HEK293 (cell line): ENCODE results near the gene DIP2B.

ENCODE experiments used
- CTCF ChIA-PET: fragments of 350-600 bp; formaldehyde crosslinking; extraction: SDS; loops from one replicate; lab custom pipeline; 2021; ENCODE audit warnings: antibody characterized with exemption; lab: Yijun Ruan, JAX
- POLR2A ChIA-PET: fragments of 300-600 bp; formaldehyde crosslinking; extraction: SDS; loops from one replicate; lab custom pipeline; 2020; ENCODE audit warnings: antibody characterized with exemption, inconsistent platforms; lab: Yijun Ruan, JAX
- H3K27ac ChIP-seq: fragments of 200-500 bp; sonication (Bioruptor generic); 2 replicates; pipeline ENCODE4 v1.5.1; 2014; ENCODE audit warnings: low read depth, low read length, control low read depth, inconsistent platforms; ENCODE audit errors: extremely low read depth
- H3K36me3 ChIP-seq, 2 experiments: fragments of 200-500 bp in 1 of 2; sonication (Bioruptor generic) in 1 of 2; 1 replicate in 1 of 2; 2 replicates in 1 of 2; pipeline ENCODE4 v1.5.1; 2014 to 2017; ENCODE audit warnings: inconsistent platforms in 2 of 2, low read length in 2 of 2; ENCODE audit not compliant: control insufficient read depth in 2 of 2, insufficient read depth in 1 of 2
- H3K4me1 ChIP-seq: fragments of 200-500 bp; sonication (Bioruptor generic); 2 replicates; pipeline ENCODE4 v1.5.1; 2014; ENCODE audit warnings: mild to moderate bottlenecking, low read length, inconsistent platforms; ENCODE audit not compliant: control insufficient read depth, insufficient read depth
- H3K4me3 ChIP-seq: 2 replicates; pipeline ENCODE4 v1.5.1; 2011; ENCODE audit warnings: low read depth, mild to moderate bottlenecking, control low read depth, low read length, moderate library complexity
- H3K9me3 ChIP-seq: fragments of 200-500 bp; sonication (Bioruptor generic); 2 replicates; pipeline ENCODE4 v1.5.1; 2014; ENCODE audit warnings: low read depth, low read length, inconsistent platforms; ENCODE audit not compliant: control insufficient read depth, insufficient read depth
- MEIS1 ChIP-seq: sonication (generic); formaldehyde crosslinking; IDR thresholded peaks from 2 replicates; pipeline ENCODE4 v1.8.1; 2022; ENCODE audit warnings: missing genetic modification reagents, mild to moderate bottlenecking, borderline replicate concordance
- MZF1 ChIP-seq: fragments of 450-650 bp; formaldehyde crosslinking; IDR thresholded peaks from 2 replicates; pipeline ENCODE4 v1.5.1; 2017; ENCODE audit warnings: missing biosample characterization, missing genetic modification characterization, borderline replicate concordance
- PRDM6 ChIP-seq: fragments of 450-650 bp; formaldehyde crosslinking; IDR thresholded peaks from 2 replicates; pipeline ENCODE4 v1.5.1; 2017; ENCODE audit warnings: missing biosample characterization, missing genetic modification characterization
- SETDB1 ChIP-seq: IDR thresholded peaks from one replicate; pipeline ENCODE4 v1.6.1; 2017; ENCODE audit warnings: mild to moderate bottlenecking, low read length, moderate library complexity, mixed read lengths; ENCODE audit not compliant: insufficient read length
- SP7 ChIP-seq: fragments of 450-650 bp; formaldehyde crosslinking; IDR thresholded peaks from 2 replicates; pipeline ENCODE4 v1.5.1; 2016; ENCODE audit warnings: missing biosample characterization, missing genetic modification characterization
- ZBTB11 ChIP-seq: fragments of 450-650 bp; formaldehyde crosslinking; conservative IDR thresholded peaks from 2 replicates; pipeline ENCODE4 v1.5.1; 2016; ENCODE audit warnings: low read depth, missing biosample characterization, missing genetic modification characterization
- ZBTB17 ChIP-seq: fragments of 450-650 bp; formaldehyde crosslinking; IDR thresholded peaks from 2 replicates; pipeline ENCODE4 v1.5.1; 2016; ENCODE audit warnings: missing biosample characterization, missing genetic modification characterization
- ZBTB48 ChIP-seq: fragments of 450-650 bp; formaldehyde crosslinking; IDR thresholded peaks from 2 replicates; pipeline ENCODE4 v1.5.1; 2016; ENCODE audit warnings: missing biosample characterization, missing genetic modification characterization
- ZBTB49 ChIP-seq: fragments of 450-650 bp; formaldehyde crosslinking; IDR thresholded peaks from 2 replicates; pipeline ENCODE4 v1.5.1; 2016; ENCODE audit warnings: missing biosample characterization, missing genetic modification characterization, low read depth
- ZFHX2 ChIP-seq: fragments of 450-650 bp; formaldehyde crosslinking; conservative IDR thresholded peaks from 2 replicates; pipeline ENCODE4 v1.5.1; 2016; ENCODE audit warnings: missing biosample characterization, missing genetic modification characterization
- ZFP69B ChIP-seq: fragments of 450-650 bp; formaldehyde crosslinking; IDR thresholded peaks from 2 replicates; pipeline ENCODE4 v1.5.1; 2016; ENCODE audit warnings: missing biosample characterization, missing genetic modification characterization
- ZNF148 ChIP-seq: fragments of 450-650 bp; formaldehyde crosslinking; IDR thresholded peaks from 2 replicates; pipeline ENCODE4 v1.5.0; 2017; ENCODE audit warnings: missing biosample characterization, missing genetic modification characterization, borderline replicate concordance
- ZNF175 ChIP-seq: fragments of 450-650 bp; formaldehyde crosslinking; IDR thresholded peaks from 2 replicates; pipeline ENCODE4 v1.5.1; 2016; ENCODE audit warnings: missing biosample characterization, missing genetic modification characterization
- ZNF398 ChIP-seq: fragments of 450-650 bp; formaldehyde crosslinking; IDR thresholded peaks from 2 replicates; pipeline ENCODE4 v1.5.1; 2017; ENCODE audit warnings: missing biosample characterization, missing genetic modification characterization
- ZNF701 ChIP-seq: fragments of 450-650 bp; formaldehyde crosslinking; IDR thresholded peaks from 2 replicates; pipeline ENCODE4 v1.5.1; 2016; ENCODE audit warnings: missing biosample characterization, missing genetic modification characterization

Gene DIP2B

GRCh38 chr12:50728417-50728816 lies 223.6 kb downstream of the DIP2B start:
- peaks cover 10% of the 10 kb centered on the region for H3K4me1 ChIP-seq
- H3K27ac ChIP-seq = no peak overlapping the region
- H3K4me3 ChIP-seq = no peak overlapping the region
- TF ChIP-seq ZBTB48 (tag by site-specific recombination) = no peak
- no peak for TF ChIP-seq ZFP69B
- no peak for TF ChIP-seq ZBTB11
- TF ChIP-seq PRDM6 = no peak
- TF ChIP-seq SP7 = no peak
- no peak for TF ChIP-seq MZF1 (tag by site-specific recombination)
- H3K36me3 ChIP-seq = peaks cover 9 to 62% of the 10 kb centered on the region in 2 experiments; a peak in 2 of 3 replicates
- POLR2A ChIA-PET = interaction anchor here (0.7 kb wide), 1 partner anchor 830 kb away, joined by 3 read pairs; no protein-coding TSS in a partner anchor
- no peaks in the 10 kb centered on the region for H3K9me3 ChIP-seq
- CTCF ChIA-PET = interaction anchor here (0.6 to 1.6 kb wide), 3 partner anchors 207 to 355 kb away, joined by 3 to 5 read pairs (median 5); partner anchors contain the start of gene CSRNP2

GRCh38 chr12:50728841-50729240 lies 224.1 kb downstream of the DIP2B start:
- Histone ChIP-seq H3K27ac (no peak overlapping the region), H3K4me3 (no peak overlapping the region), H3K9me3 (no peaks in the 10 kb centered on the region), H3K36me3 (peaks cover 9 to 65% of the 10 kb centered on the region in 2 experiments; a peak in 2 of 3 replicates)
- POLR2A ChIA-PET = no interaction called here
- CTCF ChIA-PET = interaction anchor here (0.5 to 0.7 kb wide), 3 partner anchors 207 to 745 kb away, joined by 3 to 5 read pairs (median 3); partner anchors contain the start of gene CSRNP2
- TF ChIP-seq ZNF398 (tag by site-specific recombination) (no peak), SETDB1 (no peak), ZFHX2 (tag by site-specific recombination) (no peak), ZNF148 (tag by site-specific recombination) (no peak), ZBTB17 (tag by site-specific recombination) (no peak), ZBTB49 (tag by site-specific recombination) (no peak), ZNF701 (tag by site-specific recombination) (no peak), MEIS1 (CRISPR knock-in tag) (no peak), ZNF175 (tag by site-specific recombination) (no peak)
- TF ChIP-seq, all 188 proteins: peak for 0
- peaks cover 10% of the 10 kb centered on the region for H3K4me1 ChIP-seq
